Neural cell (in vitro differentiated cells): Measurements from ENCODE around the gene OLFM1.

ENCODE experiments used
- EP300 ChIP-seq: fragments of 450-650 bp; conservative IDR thresholded peaks from 2 replicates; pipeline ENCODE4 v1.6.1; 2014; ENCODE audit warnings: antibody characterized with exemption, mild to moderate bottlenecking, moderate library complexity; ENCODE audit not compliant: poor library complexity, severe bottlenecking
- EZH2 ChIP-seq: fragments of 200-600, 300-800 bp; shearing (Covaris generic), sonication (generic); IDR thresholded peaks from 2 replicates; pipeline ENCODE4 v1.6.1; 2014; ENCODE audit warnings: antibody characterized with exemption, low read length, borderline replicate concordance, mild to moderate bottlenecking; ENCODE audit not compliant: insufficient read depth, poor library complexity, severe bottlenecking
- POLR2AphosphoS5 ChIP-seq: IDR thresholded peaks from 2 replicates; pipeline ENCODE4 v1.6.1; 2012
- SMC3 ChIP-seq: fragments of 450-650 bp; conservative IDR thresholded peaks from 2 replicates; pipeline ENCODE4 v1.6.1; 2014; ENCODE audit warnings: antibody characterized with exemption, mild to moderate bottlenecking, moderate library complexity; ENCODE audit not compliant: poor library complexity
- TAF1 ChIP-seq: IDR thresholded peaks from 2 replicates; pipeline ENCODE4 v1.6.1; 2012; ENCODE audit warnings: low read depth
- TF ChIP-seq, protein P1 (sequence below): fragments of 450-650 bp; IDR thresholded peaks from 2 replicates; pipeline ENCODE4 v1.5.1; 2014; ENCODE audit warnings: antibody characterized with exemption, mild to moderate bottlenecking, moderate library complexity; ENCODE audit not compliant: poor library complexity, severe bottlenecking
- TF ChIP-seq, protein P2 (sequence below): IDR thresholded peaks from 2 replicates; pipeline ENCODE4 v1.6.1; 2012; ENCODE audit warnings: borderline replicate concordance

GRCh38 chr9:135152614-135153334, 65.3 kb downstream of the OLFM1 start:
- TF ChIP-seq, protein P1, sequence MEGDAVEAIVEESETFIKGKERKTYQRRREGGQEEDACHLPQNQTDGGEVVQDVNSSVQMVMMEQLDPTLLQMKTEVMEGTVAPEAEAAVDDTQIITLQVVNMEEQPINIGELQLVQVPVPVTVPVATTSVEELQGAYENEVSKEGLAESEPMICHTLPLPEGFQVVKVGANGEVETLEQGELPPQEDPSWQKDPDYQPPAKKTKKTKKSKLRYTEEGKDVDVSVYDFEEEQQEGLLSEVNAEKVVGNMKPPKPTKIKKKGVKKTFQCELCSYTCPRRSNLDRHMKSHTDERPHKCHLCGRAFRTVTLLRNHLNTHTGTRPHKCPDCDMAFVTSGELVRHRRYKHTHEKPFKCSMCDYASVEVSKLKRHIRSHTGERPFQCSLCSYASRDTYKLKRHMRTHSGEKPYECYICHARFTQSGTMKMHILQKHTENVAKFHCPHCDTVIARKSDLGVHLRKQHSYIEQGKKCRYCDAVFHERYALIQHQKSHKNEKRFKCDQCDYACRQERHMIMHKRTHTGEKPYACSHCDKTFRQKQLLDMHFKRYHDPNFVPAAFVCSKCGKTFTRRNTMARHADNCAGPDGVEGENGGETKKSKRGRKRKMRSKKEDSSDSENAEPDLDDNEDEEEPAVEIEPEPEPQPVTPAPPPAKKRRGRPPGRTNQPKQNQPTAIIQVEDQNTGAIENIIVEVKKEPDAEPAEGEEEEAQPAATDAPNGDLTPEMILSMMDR, result no peak
- TF ChIP-seq POLR2AphosphoS5 (no peak), TAF1 (no peak), EZH2 (no peak), EP300 (no peak), SMC3 (no peak)
- TF ChIP-seq, protein P2, sequence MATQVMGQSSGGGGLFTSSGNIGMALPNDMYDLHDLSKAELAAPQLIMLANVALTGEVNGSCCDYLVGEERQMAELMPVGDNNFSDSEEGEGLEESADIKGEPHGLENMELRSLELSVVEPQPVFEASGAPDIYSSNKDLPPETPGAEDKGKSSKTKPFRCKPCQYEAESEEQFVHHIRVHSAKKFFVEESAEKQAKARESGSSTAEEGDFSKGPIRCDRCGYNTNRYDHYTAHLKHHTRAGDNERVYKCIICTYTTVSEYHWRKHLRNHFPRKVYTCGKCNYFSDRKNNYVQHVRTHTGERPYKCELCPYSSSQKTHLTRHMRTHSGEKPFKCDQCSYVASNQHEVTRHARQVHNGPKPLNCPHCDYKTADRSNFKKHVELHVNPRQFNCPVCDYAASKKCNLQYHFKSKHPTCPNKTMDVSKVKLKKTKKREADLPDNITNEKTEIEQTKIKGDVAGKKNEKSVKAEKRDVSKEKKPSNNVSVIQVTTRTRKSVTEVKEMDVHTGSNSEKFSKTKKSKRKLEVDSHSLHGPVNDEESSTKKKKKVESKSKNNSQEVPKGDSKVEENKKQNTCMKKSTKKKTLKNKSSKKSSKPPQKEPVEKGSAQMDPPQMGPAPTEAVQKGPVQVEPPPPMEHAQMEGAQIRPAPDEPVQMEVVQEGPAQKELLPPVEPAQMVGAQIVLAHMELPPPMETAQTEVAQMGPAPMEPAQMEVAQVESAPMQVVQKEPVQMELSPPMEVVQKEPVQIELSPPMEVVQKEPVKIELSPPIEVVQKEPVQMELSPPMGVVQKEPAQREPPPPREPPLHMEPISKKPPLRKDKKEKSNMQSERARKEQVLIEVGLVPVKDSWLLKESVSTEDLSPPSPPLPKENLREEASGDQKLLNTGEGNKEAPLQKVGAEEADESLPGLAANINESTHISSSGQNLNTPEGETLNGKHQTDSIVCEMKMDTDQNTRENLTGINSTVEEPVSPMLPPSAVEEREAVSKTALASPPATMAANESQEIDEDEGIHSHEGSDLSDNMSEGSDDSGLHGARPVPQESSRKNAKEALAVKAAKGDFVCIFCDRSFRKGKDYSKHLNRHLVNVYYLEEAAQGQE, result no peak
